ENCODE data around the gene ABCC1.
"Not testable (repeated sequence)": the region's sequence is repeated elsewhere in the genome, so short reads cannot be mapped to it uniquely, and the experiment has no call there.

Gene ABCC1

GRCh38 chr16:15970743-15971439 lies 21.5 kb downstream of the ABCC1 start:
- no peak for DNase-seq

DNA sequence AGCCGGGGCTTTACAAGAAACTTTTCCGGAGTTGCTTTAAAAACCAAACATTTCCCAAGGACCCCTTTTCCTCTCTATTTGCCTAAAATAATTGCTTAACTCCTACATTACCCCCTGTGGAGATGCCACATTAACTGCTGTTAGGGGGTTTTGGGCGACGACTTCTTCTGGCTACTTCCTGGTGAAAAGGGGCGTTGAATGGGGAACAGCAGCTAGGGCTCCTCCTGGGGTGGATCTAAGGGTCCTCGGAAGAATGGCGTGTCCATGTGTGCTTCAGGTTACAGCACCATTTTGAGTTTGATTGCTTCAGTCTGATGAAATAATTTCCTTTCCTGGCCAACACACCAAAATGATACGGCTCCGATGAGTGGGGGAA lies 22.0 kb downstream of the ABCC1 start:
- DNase-seq, result no peak

GRCh38 chr16:15972046-15972868 lies 22.8 kb downstream of the ABCC1 start:
- no peak for DNase-seq

GRCh38 chr16:15973421-15973820 lies 24.0 kb downstream of the ABCC1 start:
- DNase-seq, result no peak

- no peak for DNase-seq
Observed at GRCh38 chr16:15974057-15974456, 24.6 kb downstream of the ABCC1 start.

DNA sequence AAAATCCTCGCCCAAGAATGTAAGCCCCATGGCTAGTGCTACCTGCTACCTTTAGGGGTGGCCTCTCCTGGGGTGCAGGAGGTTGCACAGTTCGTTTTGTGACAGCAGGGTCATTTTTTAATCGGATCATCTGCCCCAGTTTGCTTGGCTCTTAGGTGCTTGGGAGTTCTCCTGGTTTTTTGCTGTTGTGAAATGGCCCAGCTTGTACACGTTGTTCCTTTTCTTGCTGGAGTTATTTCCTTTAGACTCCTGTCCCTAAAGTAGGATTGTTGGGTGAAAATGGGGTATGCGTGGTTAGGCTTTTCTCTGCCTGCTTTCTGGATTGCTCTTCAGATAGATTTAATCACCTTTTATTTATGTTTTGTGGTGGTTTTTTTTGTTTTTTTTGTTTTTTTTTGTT lies 25.8 kb downstream of the ABCC1 start:
- DNase-seq, result no peak

GRCh38 chr16:15976225-15976812 lies 26.9 kb downstream of the ABCC1 start:
- DNase-seq, result no peak

DNA sequence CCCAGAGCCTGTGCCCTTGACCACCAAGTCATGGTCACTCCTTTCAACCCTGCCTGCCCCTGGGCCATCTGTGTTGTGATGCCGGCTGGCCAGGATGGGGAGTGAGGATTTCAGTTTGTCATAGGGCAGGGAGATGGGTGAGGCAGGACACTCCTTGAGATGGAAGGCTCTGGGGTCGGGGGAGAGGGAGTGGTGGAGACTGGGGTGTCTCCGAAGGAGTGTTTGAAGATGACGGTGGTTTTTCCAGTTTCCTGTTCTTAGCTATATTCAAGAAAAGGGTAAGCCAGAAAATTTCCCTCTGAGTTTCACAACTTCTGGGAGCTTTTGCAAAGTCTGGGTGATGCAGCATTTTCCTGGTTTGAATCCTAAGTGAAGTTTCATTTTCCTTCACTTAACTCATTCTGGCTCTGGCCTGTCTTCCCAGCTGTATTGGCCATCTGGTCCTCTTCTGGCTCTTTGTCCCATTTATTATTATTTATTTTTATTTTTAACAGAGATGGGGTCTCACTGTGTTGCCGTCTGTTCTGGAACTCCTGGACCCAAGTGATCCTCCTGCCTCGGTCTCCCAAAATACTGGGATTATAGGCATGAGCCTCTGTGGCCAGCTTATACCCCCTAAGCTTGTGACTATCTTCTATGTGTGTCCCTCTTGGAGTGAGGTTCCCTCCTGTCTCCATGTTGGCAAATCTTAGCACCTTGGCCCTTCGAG lies 27.7 kb downstream of the ABCC1 start:
- DNase-seq, result no peak

DNA sequence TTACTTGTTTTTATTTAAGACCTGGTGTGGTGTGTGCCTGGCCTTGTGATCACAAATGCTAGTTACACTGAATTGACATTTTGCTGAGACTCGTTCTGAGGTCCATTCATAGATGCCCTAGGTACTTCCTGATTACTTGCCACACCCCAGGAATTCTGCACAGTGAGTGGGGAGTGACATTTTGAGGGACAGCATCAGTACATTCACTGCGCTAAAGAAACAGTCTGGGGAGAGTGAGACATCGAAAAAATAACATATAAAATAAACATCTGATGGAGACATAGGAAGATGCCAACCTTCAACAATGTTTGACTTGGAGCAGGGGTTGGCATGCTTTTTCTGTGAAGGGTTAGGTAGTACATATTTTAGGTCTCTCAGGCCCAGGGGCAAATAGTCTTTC lies 30.4 kb downstream of the ABCC1 start:
- DNase-seq, result no peak

- no peak for DNase-seq
Observed at GRCh38 chr16:15980329-15980728, 30.9 kb downstream of the ABCC1 start.

DNA sequence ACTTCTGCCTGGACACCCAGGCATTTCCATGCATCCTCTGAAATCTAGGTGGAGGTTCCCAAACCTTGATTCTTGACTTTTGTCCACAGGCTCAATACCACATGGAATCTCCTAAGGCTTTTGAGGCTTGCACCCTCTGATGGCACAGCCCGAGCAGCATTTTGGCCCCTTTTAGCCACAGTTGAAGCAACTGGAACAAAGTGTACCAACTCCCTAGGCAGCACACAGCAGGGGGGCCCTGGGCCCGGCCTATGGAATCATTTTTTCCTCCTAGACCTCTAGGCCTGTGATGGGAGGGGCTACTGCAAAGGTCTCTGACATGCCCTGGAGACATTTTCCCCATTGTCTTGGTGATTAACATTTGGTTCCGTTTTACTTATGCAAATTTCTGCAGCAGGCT lies 32.0 kb downstream of the ABCC1 start:
- no peak for DNase-seq

- not testable (repeated sequence) for DNase-seq
Observed at GRCh38 chr16:15982194-15982915, 32.9 kb downstream of the ABCC1 start.

- DNase-seq, result no peak
Observed at GRCh38 chr16:15983898-15984297, 34.5 kb downstream of the ABCC1 start.

GRCh38 chr16:15985144-15985543 lies 35.7 kb downstream of the ABCC1 start:
- DNase-seq, result no peak

- DNase-seq, result no peak
Observed at GRCh38 chr16:15986261-15986660, 36.8 kb downstream of the ABCC1 start.

- DNase-seq, result no peak
Observed at GRCh38 chr16:15988268-15989013, 39.0 kb downstream of the ABCC1 start.

- DNase-seq, result no peak
Observed at GRCh38 chr16:15990902-15991301, 41.5 kb downstream of the ABCC1 start.

DNA sequence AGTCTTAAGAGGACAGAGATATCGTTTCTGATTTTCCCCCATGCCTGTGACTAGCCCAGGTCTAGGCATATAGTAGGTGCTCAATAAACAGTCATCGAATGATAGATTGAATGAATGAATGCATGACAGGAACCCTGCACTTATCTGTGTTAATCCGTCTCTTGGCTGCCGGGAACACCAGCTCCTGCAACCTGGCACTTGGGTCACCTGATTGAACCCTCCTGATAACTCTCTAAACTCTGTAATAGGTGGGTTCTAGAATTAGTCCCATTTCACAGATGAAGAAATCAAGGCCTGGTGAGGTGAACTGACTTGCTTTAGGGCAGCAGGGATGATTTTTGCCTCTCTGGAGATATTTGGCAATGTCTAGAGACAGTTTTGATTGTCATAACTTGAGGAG lies 43.7 kb downstream of the ABCC1 start:
- DNase-seq, result no peak

GRCh38 chr16:15993541-15993940 lies 44.1 kb downstream of the ABCC1 start:
- no peak for DNase-seq

DNA sequence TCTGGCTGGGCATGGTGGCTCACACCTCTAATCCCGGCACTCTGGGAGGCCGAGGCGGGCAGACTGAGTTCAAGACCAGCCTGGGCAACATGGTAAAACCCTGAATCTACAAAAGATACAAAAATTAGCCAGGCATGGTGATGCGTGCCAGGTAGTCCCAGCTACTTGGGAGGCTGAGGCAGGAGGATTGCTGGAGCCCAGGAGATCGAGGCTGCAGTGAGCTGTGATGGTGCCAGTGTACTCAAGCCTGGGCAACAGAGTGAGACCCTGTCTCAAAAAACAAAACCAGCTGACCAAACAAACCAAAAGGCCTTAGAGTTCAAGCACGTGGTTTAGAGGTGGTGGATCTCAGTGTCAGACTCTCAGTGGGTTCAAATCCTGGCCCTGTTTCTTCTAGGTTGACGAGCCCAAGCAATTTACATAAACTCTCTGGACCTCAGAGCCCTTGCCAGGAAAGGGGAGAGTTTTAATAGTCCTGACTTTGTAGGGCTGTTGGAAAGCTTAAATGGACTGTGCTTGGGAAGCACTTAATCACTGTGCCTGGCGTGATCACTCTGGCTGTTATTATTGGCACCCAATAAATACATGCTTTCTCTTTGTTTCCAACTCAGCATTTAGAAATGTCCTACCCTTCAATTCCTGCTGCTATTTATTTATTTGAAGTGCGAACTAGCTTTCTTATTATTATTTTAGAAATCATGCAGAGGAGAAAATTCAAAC lies 44.7 kb downstream of the ABCC1 start:
- DNase-seq, result no peak

DNA sequence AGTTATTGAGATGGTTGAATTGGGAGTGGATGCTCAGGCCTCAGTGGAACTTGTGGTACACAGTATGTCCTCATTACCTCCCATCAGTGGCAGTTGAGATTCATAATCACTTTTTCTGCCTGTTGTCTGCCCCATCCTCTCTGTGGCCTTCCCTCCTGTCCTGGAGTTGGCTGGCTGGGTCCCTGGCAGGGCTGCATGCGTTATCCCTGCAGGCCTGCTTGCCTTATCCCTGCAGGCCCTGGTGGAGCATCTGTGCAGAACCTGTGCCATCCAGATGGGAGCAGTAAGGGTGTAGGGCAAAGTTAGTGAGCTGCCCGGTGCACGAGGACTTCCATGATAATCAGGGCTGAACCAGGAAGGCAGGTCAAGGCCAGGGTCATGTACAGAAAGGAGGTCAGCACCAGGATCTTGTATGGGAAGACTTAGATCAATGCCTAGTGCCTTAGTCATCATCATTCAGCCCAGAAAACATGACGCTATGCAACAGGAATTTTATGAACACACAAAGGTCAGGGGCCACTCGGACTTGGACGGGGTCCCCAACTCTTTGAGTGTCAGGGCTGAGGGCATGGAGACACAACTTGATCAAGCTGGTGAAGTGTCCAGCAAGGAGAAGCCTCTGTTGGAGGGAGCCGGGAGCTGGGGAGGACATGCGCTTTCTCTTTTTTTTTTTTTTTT lies 47.2 kb downstream of the ABCC1 start:
- no peak for DNase-seq

All from activated CD4-positive, alpha-beta T cell treated with anti-CD3 and anti-CD28 coated beads, Interleukin-2, Interleukin-6, amounts not matched to agents 100 ng/mL and 50 ng/mL, durations not matched to agents 16 hours and 8 hours (primary cell).